ENCODE data around the gene BYSL.

GRCh38 chr6:41932378-41932777 is 11.1 kb downstream of the BYSL start:
- TF ChIP-seq POLR2A (IDR thresholded peaks at IDR 0.05; ENCODE audit: low read depth, low read length): no peak
- no peak for TF ChIP-seq POLR2AphosphoS5 (IDR thresholded peaks at IDR 0.05; ENCODE audit: low read depth, low read length)
- no peak for TF ChIP-seq TAF1 (IDR thresholded peaks at IDR 0.05; ENCODE audit: borderline replicate concordance, low read depth, low read length)

Data from GM12892 (cell line).